Measurements from ENCODE around the gene TACC2. TPM values are rescaled to one million over a fixed set of nuclear protein-coding genes. Genes with fewer than 3 reads are reported as not detected.

TACC2 gene
- total and polyA plus RNA-seq, 2 donors (not counting 3 experiments of a cell fraction or from before 2014, with no cell fraction given), result 14.4 to 46.2 TPM

DNA sequence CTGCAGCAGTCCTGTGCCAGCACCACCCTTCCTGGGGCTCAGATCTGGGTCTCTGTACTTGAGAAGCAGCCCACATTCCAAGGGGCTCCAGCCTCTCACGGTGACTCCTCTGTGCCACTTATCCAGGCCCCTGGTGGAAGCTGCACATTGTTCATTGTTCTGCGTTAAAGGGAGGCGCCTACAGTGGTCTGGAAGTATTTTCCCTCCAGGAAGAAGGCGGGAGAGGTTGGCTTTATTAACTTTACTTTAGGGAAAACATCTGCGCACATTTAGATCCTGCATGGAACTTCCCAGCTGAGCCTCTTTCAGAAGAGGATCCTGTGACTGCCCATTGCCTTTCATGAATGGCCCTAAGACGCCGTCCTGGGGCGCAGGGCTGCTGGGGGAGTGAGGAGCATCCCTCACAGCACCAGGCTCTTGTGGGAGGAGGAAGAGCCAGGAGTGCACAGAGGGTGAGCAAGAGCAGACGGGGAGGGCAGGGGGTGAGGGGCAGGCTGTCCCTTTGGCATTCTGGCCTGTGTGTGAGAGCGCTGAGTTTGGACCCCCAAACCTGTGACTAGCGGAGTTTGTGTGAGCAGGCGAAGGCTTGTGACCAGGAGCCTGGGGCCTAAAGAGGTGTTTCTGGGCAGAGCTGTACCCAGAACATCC is 183.5 kb downstream of the TACC2 start:
- Histone ChIP-seq H2AFZ (ENCODE audit: low read depth, low read length) (no peak overlapping the region), H3K9me3 (replicated peaks; ENCODE audit: control insufficient read depth, insufficient read depth, low read length) (no peaks in the 10 kb centered on the region), H4K20me1 (replicated peaks; ENCODE audit: control insufficient read depth, extremely low read depth, insufficient read depth, low read length) (no peaks in the 10 kb centered on the region), H3K4me2 (ENCODE audit: insufficient read depth, low read length) (no peak overlapping the region), H3K9ac (replicated peaks; ENCODE audit: extremely low read depth, insufficient read depth, low read length) (no peak overlapping the region), H3K27ac (ENCODE audit: insufficient read depth, low read depth, low read length) (no peak overlapping the region), H3K4me1 (ENCODE audit: control insufficient read depth, extremely low read depth, insufficient read depth, low read length) (peaks cover 5% of the 10 kb centered on the region), H3K4me3 (replicated peaks in 1 of 3; ENCODE audit: insufficient read depth in 1 of 3, low read depth in 1 of 3, low read length in 3 of 3) (no peak overlapping the region), H3K27me3 (ENCODE audit: control insufficient read depth in 2 of 2, insufficient read depth in 2 of 2, low read length in 2 of 2) (no peaks in the 10 kb centered on the region), H3K9me1 (replicated peaks; ENCODE audit: control insufficient read depth, extremely low read depth, insufficient read depth, low read length) (no peaks in the 10 kb centered on the region), H3K79me2 (ENCODE audit: control insufficient read depth, insufficient read depth, low read length) (no peaks in the 10 kb centered on the region), H3K36me3 (ENCODE audit: control insufficient read depth in 2 of 2, extremely low read depth in 1 of 2, insufficient read depth in 2 of 2, low read length in 2 of 2) (no peaks in the 10 kb centered on the region)
- DNase-seq (ENCODE audit: low read depth, low spot score) (no peak), FAIRE-seq (peak; percentile 59)
- BruUV-seq (replicated peaks), result no TSS peak
- dilution Hi-C loops (cut with MboI; ENCODE audit: extremely low pct_ligation_motif_present, low sequenced_read_pairs), result no loop called here
- ChIA-PET POLR2A (interaction anchor here (1.0 kb wide), 1 partner anchor 10 kb away, joined by 3 read pairs; no protein-coding TSS in a partner anchor), CTCF (interaction anchor here (1.5 to 1.7 kb wide), 2 partner anchors 10 to 12 kb away, joined by 5 to 8 read pairs; no protein-coding TSS in a partner anchor)
- TF ChIP-seq GATA2 (IDR thresholded peaks at IDR 0.05; ENCODE audit: insufficient read depth, insufficient read length, low read depth, low read length), result no peak
- TF ChIP-seq, protein P1, sequence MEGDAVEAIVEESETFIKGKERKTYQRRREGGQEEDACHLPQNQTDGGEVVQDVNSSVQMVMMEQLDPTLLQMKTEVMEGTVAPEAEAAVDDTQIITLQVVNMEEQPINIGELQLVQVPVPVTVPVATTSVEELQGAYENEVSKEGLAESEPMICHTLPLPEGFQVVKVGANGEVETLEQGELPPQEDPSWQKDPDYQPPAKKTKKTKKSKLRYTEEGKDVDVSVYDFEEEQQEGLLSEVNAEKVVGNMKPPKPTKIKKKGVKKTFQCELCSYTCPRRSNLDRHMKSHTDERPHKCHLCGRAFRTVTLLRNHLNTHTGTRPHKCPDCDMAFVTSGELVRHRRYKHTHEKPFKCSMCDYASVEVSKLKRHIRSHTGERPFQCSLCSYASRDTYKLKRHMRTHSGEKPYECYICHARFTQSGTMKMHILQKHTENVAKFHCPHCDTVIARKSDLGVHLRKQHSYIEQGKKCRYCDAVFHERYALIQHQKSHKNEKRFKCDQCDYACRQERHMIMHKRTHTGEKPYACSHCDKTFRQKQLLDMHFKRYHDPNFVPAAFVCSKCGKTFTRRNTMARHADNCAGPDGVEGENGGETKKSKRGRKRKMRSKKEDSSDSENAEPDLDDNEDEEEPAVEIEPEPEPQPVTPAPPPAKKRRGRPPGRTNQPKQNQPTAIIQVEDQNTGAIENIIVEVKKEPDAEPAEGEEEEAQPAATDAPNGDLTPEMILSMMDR (IDR thresholded peaks at IDR 0.05; ENCODE audit: extremely low read depth in 1 of 2, insufficient read depth in 1 of 2, low read depth in 1 of 2, low read length in 2 of 2), result no peak
- TF ChIP-seq, protein P2, sequence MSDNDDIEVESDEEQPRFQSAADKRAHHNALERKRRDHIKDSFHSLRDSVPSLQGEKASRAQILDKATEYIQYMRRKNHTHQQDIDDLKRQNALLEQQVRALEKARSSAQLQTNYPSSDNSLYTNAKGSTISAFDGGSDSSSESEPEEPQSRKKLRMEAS (IDR thresholded peaks at IDR 0.05; ENCODE audit: insufficient read depth, insufficient read length), result no peak
- TF ChIP-seq POLR2AphosphoS5 (IDR thresholded peaks at IDR 0.05; ENCODE audit: insufficient read depth, low read depth, low read length), result no peak
- no peak for TF ChIP-seq JUN (IDR thresholded peaks at IDR 0.05; ENCODE audit: borderline replicate concordance, insufficient read depth, insufficient read length, low read depth)
- no peak for TF ChIP-seq FOS (IDR thresholded peaks at IDR 0.05; ENCODE audit: borderline replicate concordance, insufficient read depth, low read length)
- TF ChIP-seq EZH2 (IDR thresholded peaks at IDR 0.05; ENCODE audit: borderline replicate concordance, low read depth, low read length, severe bottlenecking), result no peak
- no peak for TF ChIP-seq POLR2A (IDR thresholded peaks at IDR 0.05; ENCODE audit: low read depth, low read length)
- TF ChIP-seq MYC (IDR thresholded peaks at IDR 0.05; ENCODE audit: low read depth, low read length), result no peak
- intact Hi-C loops (cut with micrococcal nuclease), result no loop called here
